Measurements from ENCODE around the gene MAPRE2.

MAPRE2 gene

DNA sequence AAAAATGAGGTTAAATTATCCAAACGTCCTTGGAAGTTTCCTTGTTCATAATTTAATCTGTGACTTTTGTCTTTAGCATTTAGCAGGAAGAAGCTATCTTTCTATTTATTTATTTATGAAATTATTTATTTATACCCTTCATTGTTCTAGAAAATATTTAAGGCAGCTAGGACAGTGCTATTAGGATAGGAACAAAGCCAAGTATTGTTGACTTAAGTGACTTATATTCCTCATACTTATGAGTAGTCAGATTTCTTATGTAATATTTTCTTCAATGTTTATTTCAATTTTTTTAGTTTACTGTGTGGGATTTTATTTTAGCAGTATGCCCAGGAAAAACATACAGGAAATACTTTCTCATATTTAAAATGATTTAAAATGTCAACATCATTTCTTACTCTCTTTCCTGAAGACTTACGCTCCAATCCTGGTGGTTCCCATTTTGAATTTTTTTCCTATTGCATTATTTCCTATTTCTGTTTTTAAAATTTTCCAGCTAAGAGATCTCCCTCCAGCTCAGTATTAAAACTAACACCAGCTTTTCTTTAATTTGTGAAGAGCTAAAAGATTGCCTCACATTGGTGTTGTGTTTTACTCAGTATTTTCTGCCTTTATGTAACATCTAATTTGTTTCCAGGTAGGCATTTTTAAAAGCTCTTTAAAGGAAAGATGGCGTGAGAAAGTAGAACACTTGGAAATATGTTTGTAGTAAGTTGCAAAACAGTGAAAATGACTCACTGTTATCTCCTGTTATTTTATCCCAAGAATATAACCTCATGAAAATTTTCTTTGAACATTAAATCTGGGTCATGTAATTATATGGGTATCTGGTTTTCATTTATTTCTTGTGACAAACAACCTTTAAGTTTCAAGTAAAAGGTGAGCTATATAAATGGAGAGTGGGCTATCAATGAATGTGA, 32.2 kb downstream of the MAPRE2 start:
- TF ChIP-seq CTCF (IDR thresholded peaks at IDR 0.05; ENCODE audit: borderline replicate concordance, insufficient read depth, low read depth, low read length) = no peak
- H3K4me3 ChIP-seq (ENCODE audit: low read depth, low read length) = no peak overlapping the region

DNA sequence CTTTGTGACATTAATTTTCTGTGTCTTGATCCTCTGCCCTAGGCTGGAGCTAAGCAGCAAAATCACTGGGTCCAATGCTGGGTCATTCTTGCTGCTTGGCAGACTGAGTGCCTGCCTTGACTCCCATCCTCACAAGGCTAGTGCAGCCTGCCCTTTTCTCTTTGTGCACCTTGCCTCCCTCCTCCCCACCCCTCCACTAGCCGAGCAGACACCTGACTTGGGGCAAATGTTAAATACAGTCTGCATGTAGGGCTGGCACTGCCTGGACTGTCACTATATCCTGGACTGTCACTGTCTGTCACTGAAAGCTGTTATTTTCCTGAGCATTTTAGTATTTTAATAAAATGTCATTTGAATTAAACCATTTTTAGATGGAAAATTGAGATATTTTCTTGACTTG, 33.4 kb downstream of the MAPRE2 start:
- H3K4me3 ChIP-seq (ENCODE audit: low read depth, low read length) = no peak overlapping the region
- no peak for TF ChIP-seq CTCF (IDR thresholded peaks at IDR 0.05; ENCODE audit: borderline replicate concordance, insufficient read depth, low read depth, low read length)

GRCh38 chr18:35075132-35075531, 33.9 kb downstream of the MAPRE2 start:
- no peak for TF ChIP-seq CTCF (IDR thresholded peaks at IDR 0.05; ENCODE audit: borderline replicate concordance, insufficient read depth, low read depth, low read length)
- no peak overlapping the region for H3K4me3 ChIP-seq (ENCODE audit: low read depth, low read length)

- TF ChIP-seq CTCF (IDR thresholded peaks at IDR 0.05; ENCODE audit: borderline replicate concordance, insufficient read depth, low read depth, low read length) = no peak
- H3K4me3 ChIP-seq (ENCODE audit: low read depth, low read length) = no peak overlapping the region
Observed at GRCh38 chr18:35076135-35076924, 35.1 kb downstream of the MAPRE2 start.

- H3K4me3 ChIP-seq (ENCODE audit: low read depth, low read length) = no peak overlapping the region
- TF ChIP-seq CTCF (IDR thresholded peaks at IDR 0.05; ENCODE audit: borderline replicate concordance, insufficient read depth, low read depth, low read length) = no peak
Observed at GRCh38 chr18:35077937-35078336, 36.7 kb downstream of the MAPRE2 start.

DNA sequence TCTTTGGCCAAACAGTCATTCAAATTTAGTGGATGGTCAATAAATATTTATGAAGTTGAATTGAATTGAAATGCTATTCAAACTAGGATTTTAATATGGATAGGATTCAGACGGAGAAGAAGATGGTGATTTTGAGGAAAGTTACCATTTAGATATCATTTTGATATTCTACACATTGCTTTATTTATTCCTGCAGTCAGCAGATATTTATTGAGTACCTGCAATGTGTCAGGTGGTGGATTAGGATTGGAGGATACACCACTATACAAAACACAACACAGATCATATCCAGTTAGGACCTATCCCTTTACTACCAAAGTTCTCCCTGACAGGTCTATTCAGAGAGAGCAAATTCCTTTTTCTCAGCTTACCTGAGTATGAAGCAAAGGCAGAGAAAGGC, 38.8 kb downstream of the MAPRE2 start:
- no peak for TF ChIP-seq CTCF (IDR thresholded peaks at IDR 0.05; ENCODE audit: borderline replicate concordance, insufficient read depth, low read depth, low read length)
- H3K4me3 ChIP-seq (ENCODE audit: low read depth, low read length) = no peak overlapping the region

All from GM12875 (cell line).